Thyroid gland (tissue), 4 donors: Measurements from ENCODE around the gene IFNLR1.

Source experiments
- CTCF ChIP-seq, 6 experiments: fragments of 200-600 bp in 3 of 6; fragments of 450-650 bp in 3 of 6; sonication (generic) in 3 of 6; IDR thresholded peaks; one replicate each; pipeline ENCODE4 v1.5.1; 2016 to 2019; ENCODE audit warnings: antibody characterized with exemption in 6 of 6, mild to moderate bottlenecking in 2 of 6, inconsistent platforms in 1 of 6, moderate library complexity in 1 of 6
- POLR2A ChIP-seq, 2 donors: fragments of 450-650 bp; IDR thresholded peaks; one replicate each; pipeline ENCODE4 v1.6.1; 2017; ENCODE audit warnings: antibody characterized with exemption in 2 of 2, mild to moderate bottlenecking in 2 of 2, moderate library complexity in 1 of 2

- TF ChIP-seq CTCF (IDR thresholded peaks at IDR 0.05) (no peak), POLR2A (IDR thresholded peaks at IDR 0.05) (no peak)
Measured at GRCh38 chr1:24173638-24174575, 13.2 kb downstream of the IFNLR1 start.
